Uterus (tissue), 4 donors: ENCODE results near the gene DPP6. TPM values are rescaled to one million over a fixed set of nuclear protein-coding genes. Genes with fewer than 3 reads are reported as not detected.

Experiments
- DNase-seq, 2 donors: peaks; one replicate each; pipeline ENCODE4 v3.0.0-alpha.2; 2019 to 2020
- H3K27ac ChIP-seq, 2 donors: fragments of 200-600 bp; sonication (generic); 1 replicate in 1 of 2; 2 replicates in 1 of 2; pipeline ENCODE4 v1.5.1; 2016 to 2018
- H3K27me3 ChIP-seq, 2 donors: fragments of 200-600 bp; sonication (generic); one replicate each; pipeline ENCODE4 v1.5.1; 2018 to 2019; ENCODE audit warnings: control low read depth in 1 of 2
- H3K36me3 ChIP-seq, 2 donors: fragments of 200-600 bp; sonication (generic); one replicate each; pipeline ENCODE4 v1.5.1; 2019; ENCODE audit warnings: control low read depth in 1 of 2
- H3K4me1 ChIP-seq, 2 donors: fragments of 200-600 bp; sonication (generic); one replicate each; pipeline ENCODE4 v1.5.1; 2018 to 2019; ENCODE audit warnings: control low read depth in 1 of 2
- H3K4me3 ChIP-seq, 2 donors: fragments of 200-600 bp; sonication (generic); 1 replicate in 1 of 2; 2 replicates in 1 of 2; pipeline ENCODE4 v1.5.1; 2018 to 2019; ENCODE audit warnings: mild to moderate bottlenecking in 1 of 2
- H3K9me3 ChIP-seq, 2 donors: fragments of 200-600 bp; sonication (generic); one replicate each; pipeline ENCODE4 v1.5.1; 2019; ENCODE audit warnings: control low read depth in 1 of 2
- CTCF ChIP-seq, 4 experiments: fragments of 200-600 bp in 2 of 4; fragments of 450-650 bp in 2 of 4; sonication (generic) in 2 of 4; IDR thresholded peaks; one replicate each; pipeline ENCODE4 v1.5.1; 2016 to 2019; ENCODE audit warnings: antibody characterized with exemption in 4 of 4, mild to moderate bottlenecking in 2 of 4, moderate library complexity in 1 of 4
- POLR2A ChIP-seq, 2 donors: fragments of 450-650 bp; IDR thresholded peaks; one replicate each; pipeline ENCODE4 v1.6.1; 2016; ENCODE audit warnings: antibody characterized with exemption in 2 of 2, mild to moderate bottlenecking in 1 of 2, moderate library complexity in 1 of 2
- intact Hi-C: fragments of 100-400 bp; cut with DNase I; formaldehyde crosslinking; loops from one replicate; pipeline ENCODE4 v1.15.1; 2023; ENCODE audit warnings: low total_unique reads
- total RNA-seq, 4 donors: library from RNA; depleted of rRNA in 3 of 4; stranded (reverse); fragments of >200 nt in 3 of 4; gene quantifications; one replicate each; pipeline versions ENCODE4 v1.1.0 to v1.2.4, GENCODE V29; 2014 to 2023
- donor health status: DM: yes; HTN: yes; CAD: no.

Gene DPP6
- total RNA-seq, 4 donors from 2014 or later, result 4.1 to 107 (median 42.7) TPM

DNA sequence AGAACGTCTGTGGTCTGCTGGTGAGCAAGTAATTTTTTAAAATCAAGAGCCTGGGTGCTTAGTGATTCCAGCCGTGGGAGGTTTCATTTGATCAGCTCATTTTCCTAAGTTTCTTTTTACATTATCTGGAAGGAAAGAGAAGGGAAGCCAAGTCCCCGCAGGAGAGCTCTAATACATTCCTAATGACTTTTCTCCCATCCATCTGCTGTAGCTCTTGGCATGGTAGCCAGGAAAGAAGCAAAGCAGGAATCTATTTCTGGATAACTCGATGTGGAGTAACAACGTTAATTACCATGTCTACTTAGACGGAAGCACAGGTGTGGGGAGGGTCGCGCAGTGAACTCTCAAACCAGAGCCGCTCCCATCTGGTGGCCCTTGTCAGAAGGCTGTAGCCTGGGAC is 828.8 kb downstream of the DPP6 start:
- no peaks in the 10 kb centered on the region for H3K27me3 ChIP-seq
- H3K4me3 ChIP-seq, result no peak overlapping the region
- no peak overlapping the region for H3K27ac ChIP-seq
- H3K4me1 ChIP-seq, result no peaks in the 10 kb centered on the region
- no peaks in the 10 kb centered on the region for H3K36me3 ChIP-seq
- intact Hi-C loops, result no loop called here
- TF ChIP-seq POLR2A (IDR thresholded peaks at IDR 0.05) (no peak), CTCF (IDR thresholded peaks at IDR 0.05) (no peak)
- no peak for DNase-seq
- H3K9me3 ChIP-seq, result no peaks in the 10 kb centered on the region

DNA sequence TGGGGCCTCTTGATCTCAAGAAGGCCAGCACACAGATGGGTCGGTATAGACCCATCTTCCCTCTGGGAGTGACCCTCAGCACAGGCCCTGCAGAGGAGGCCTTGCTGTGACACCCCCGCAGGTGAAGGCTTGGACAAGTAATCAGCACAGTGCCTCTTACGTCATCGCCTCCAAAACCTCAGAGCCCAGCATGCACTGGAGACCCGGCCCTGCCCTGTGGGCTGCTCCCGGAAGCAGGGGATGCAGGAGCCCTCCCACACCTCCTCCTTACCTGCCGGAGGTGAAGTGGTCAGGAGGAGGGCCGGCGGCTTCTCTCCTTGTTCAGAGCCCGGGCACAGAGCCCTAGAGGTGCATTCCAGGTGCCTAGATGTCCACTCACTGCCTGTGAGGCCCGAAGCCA is 829.3 kb downstream of the DPP6 start:
- H3K36me3 ChIP-seq, result no peaks in the 10 kb centered on the region
- no peak overlapping the region for H3K4me3 ChIP-seq
- H3K27me3 ChIP-seq, result no peaks in the 10 kb centered on the region
- no peak overlapping the region for H3K27ac ChIP-seq
- intact Hi-C loops, result no loop called here
- DNase-seq, result no peak
- H3K4me1 ChIP-seq, result no peaks in the 10 kb centered on the region
- no peaks in the 10 kb centered on the region for H3K9me3 ChIP-seq
- TF ChIP-seq CTCF (IDR thresholded peaks at IDR 0.05) (no peak), POLR2A (IDR thresholded peaks at IDR 0.05) (no peak)

DNA sequence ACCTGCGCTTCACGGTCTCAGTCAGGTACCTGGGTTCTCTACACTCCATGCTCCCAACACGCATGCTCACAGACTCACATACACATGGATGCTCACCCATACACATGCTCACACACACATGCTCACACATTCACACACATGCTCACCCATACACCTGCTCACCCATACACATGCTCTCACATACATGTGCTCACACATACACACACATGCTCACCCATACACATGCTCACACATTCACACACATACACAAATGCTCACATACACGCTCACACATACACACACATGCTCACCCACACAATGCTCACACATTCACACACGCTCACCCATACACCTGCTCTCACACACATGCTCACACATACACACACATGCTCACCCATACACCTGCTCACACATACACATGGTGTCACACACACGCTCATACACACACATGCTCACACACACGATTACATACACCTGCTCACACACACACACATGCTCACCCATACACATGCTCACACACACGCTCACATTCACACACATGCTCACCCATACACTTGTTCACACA is 830.8 kb downstream of the DPP6 start:
- TF ChIP-seq CTCF (IDR thresholded peaks at IDR 0.05) (no peak), POLR2A (IDR thresholded peaks at IDR 0.05) (no peak)
- H3K27ac ChIP-seq, result no peak overlapping the region
- no peak overlapping the region for H3K4me3 ChIP-seq
- DNase-seq, result no peak
- no peaks in the 10 kb centered on the region for H3K36me3 ChIP-seq
- no peaks in the 10 kb centered on the region for H3K27me3 ChIP-seq
- intact Hi-C loops, result no loop called here
- H3K4me1 ChIP-seq, result no peaks in the 10 kb centered on the region
- H3K9me3 ChIP-seq, result no peaks in the 10 kb centered on the region

DNA sequence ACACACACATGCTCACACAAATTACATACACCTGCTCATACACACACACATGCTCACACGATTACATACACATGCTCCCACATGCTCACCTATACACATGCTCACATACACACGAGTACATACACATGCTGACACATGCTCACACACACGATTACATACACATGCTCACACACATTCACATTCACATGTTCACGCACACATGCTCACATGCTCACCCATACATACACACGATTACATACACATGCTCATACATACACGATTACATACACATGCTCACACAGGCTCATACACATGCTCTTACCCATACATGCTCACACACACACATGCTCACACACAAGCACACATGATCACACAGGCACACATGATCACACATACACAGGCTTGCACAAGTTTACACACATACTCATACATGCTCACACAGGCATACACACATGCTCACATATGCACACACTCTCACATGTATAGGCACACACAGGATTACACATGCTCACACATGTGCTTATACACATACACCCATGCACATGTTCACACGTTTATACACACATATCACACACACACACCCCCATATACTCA is 832.2 kb downstream of the DPP6 start:
- intact Hi-C loops, result no loop called here
- no peaks in the 10 kb centered on the region for H3K27me3 ChIP-seq
- H3K27ac ChIP-seq, result no peak overlapping the region
- no peak for DNase-seq
- no peaks in the 10 kb centered on the region for H3K36me3 ChIP-seq
- H3K4me1 ChIP-seq, result no peaks in the 10 kb centered on the region
- no peak for TF ChIP-seq POLR2A (IDR thresholded peaks at IDR 0.05)
- TF ChIP-seq CTCF (IDR thresholded peaks at IDR 0.05), result no peak
- H3K4me3 ChIP-seq, result no peak overlapping the region
- no peaks in the 10 kb centered on the region for H3K9me3 ChIP-seq

- Histone ChIP-seq H3K36me3 (no peaks in the 10 kb centered on the region), H3K27ac (no peak overlapping the region), H3K27me3 (no peaks in the 10 kb centered on the region), H3K4me1 (no peaks in the 10 kb centered on the region), H3K4me3 (no peak overlapping the region), H3K9me3 (no peaks in the 10 kb centered on the region)
- intact Hi-C loops, result no loop called here
- TF ChIP-seq CTCF (IDR thresholded peaks at IDR 0.05) (no peak), POLR2A (IDR thresholded peaks at IDR 0.05) (no peak)
- DNase-seq, result no peak
These were observed 834.4 kb downstream of the DPP6 start for GRCh38 chr7:154886591-154886990.
